ENCODE data around the gene BORCS5.

The BORCS5 gene

GRCh38 chr12:12488823-12489550 is 132.1 kb downstream of the BORCS5 start:
- TF ChIP-seq EZH2 (optimal IDR thresholded peaks at IDR 0.05; ENCODE audit: low read depth, low read length) (no peak), EZH2phosphoT487 (IDR thresholded peaks at IDR 0.05; ENCODE audit: low read length) (no peak), CTCF (IDR thresholded peaks at IDR 0.05; ENCODE audit: low read length) (no peak)
- no peak overlapping the region for H3K27ac ChIP-seq (ENCODE audit: low read length)
- no peak for DNase-seq
- no peaks in the 10 kb centered on the region for H3K27me3 ChIP-seq (replicated peaks; ENCODE audit: insufficient read depth, low read length)
- H3K9ac ChIP-seq (ENCODE audit: low read length) = no peak overlapping the region
- no peaks in the 10 kb centered on the region for H4K20me1 ChIP-seq (ENCODE audit: insufficient read depth, low read length)
- H2AFZ ChIP-seq (ENCODE audit: low read length) = no peak overlapping the region
- no peaks in the 10 kb centered on the region for H3K79me2 ChIP-seq (ENCODE audit: low read length)
- no peaks in the 10 kb centered on the region for H3K9me3 ChIP-seq (replicated peaks; ENCODE audit: insufficient read depth, low read length)
- H3K4me3 ChIP-seq (ENCODE audit: low read length) = no peak overlapping the region
- no peaks in the 10 kb centered on the region for H3K4me1 ChIP-seq (ENCODE audit: low read length)
- no peaks in the 10 kb centered on the region for H3K36me3 ChIP-seq (replicated peaks; ENCODE audit: insufficient read depth, low read length)
- no peak overlapping the region for H3K4me2 ChIP-seq (ENCODE audit: low read depth, low read length)
- H3K9me2 ChIP-seq (replicated peaks; ENCODE audit: insufficient read depth, low read length) = no peaks in the 10 kb centered on the region
- H3F3A ChIP-seq (ENCODE audit: insufficient read depth, low read length) = no peaks in the 10 kb centered on the region

- no peak for DNase-seq
- no peak overlapping the region for H3K27ac ChIP-seq (ENCODE audit: low read length)
- H3K9me3 ChIP-seq (replicated peaks; ENCODE audit: insufficient read depth, low read length) = no peaks in the 10 kb centered on the region
- no peaks in the 10 kb centered on the region for H3K4me1 ChIP-seq (ENCODE audit: low read length)
- TF ChIP-seq CTCF (IDR thresholded peaks at IDR 0.05; ENCODE audit: low read length) (no peak), EZH2 (optimal IDR thresholded peaks at IDR 0.05; ENCODE audit: low read depth, low read length) (no peak), EZH2phosphoT487 (IDR thresholded peaks at IDR 0.05; ENCODE audit: low read length) (no peak)
- H3K79me2 ChIP-seq (ENCODE audit: low read length) = no peaks in the 10 kb centered on the region
- no peaks in the 10 kb centered on the region for H3K27me3 ChIP-seq (replicated peaks; ENCODE audit: insufficient read depth, low read length)
- H3K9ac ChIP-seq (ENCODE audit: low read length) = no peak overlapping the region
- no peak overlapping the region for H2AFZ ChIP-seq (ENCODE audit: low read length)
- no peak overlapping the region for H3K4me3 ChIP-seq (ENCODE audit: low read length)
- no peaks in the 10 kb centered on the region for H3K9me2 ChIP-seq (replicated peaks; ENCODE audit: insufficient read depth, low read length)
- no peaks in the 10 kb centered on the region for H3K36me3 ChIP-seq (replicated peaks; ENCODE audit: insufficient read depth, low read length)
- H3F3A ChIP-seq (ENCODE audit: insufficient read depth, low read length) = no peaks in the 10 kb centered on the region
- no peaks in the 10 kb centered on the region for H4K20me1 ChIP-seq (ENCODE audit: insufficient read depth, low read length)
- H3K4me2 ChIP-seq (ENCODE audit: low read depth, low read length) = no peak overlapping the region
These were observed 134.7 kb downstream of the BORCS5 start for GRCh38 chr12:12491606-12492005.

GRCh38 chr12:12492547-12492946 is 135.7 kb downstream of the BORCS5 start:
- H3K9me2 ChIP-seq (replicated peaks; ENCODE audit: insufficient read depth, low read length) = no peaks in the 10 kb centered on the region
- no peak overlapping the region for H3K9ac ChIP-seq (ENCODE audit: low read length)
- H3K36me3 ChIP-seq (replicated peaks; ENCODE audit: insufficient read depth, low read length) = no peaks in the 10 kb centered on the region
- no peak overlapping the region for H3K4me3 ChIP-seq (ENCODE audit: low read length)
- DNase-seq = no peak
- no peaks in the 10 kb centered on the region for H3K4me1 ChIP-seq (ENCODE audit: low read length)
- H3K27ac ChIP-seq (ENCODE audit: low read length) = no peak overlapping the region
- H3K4me2 ChIP-seq (ENCODE audit: low read depth, low read length) = no peak overlapping the region
- H3K79me2 ChIP-seq (ENCODE audit: low read length) = no peaks in the 10 kb centered on the region
- H3F3A ChIP-seq (ENCODE audit: insufficient read depth, low read length) = no peaks in the 10 kb centered on the region
- TF ChIP-seq EZH2phosphoT487 (IDR thresholded peaks at IDR 0.05; ENCODE audit: low read length) = no peak
- TF ChIP-seq CTCF (IDR thresholded peaks at IDR 0.05; ENCODE audit: low read length) = no peak
- TF ChIP-seq EZH2 (optimal IDR thresholded peaks at IDR 0.05; ENCODE audit: low read depth, low read length) = no peak
- H4K20me1 ChIP-seq (ENCODE audit: insufficient read depth, low read length) = no peaks in the 10 kb centered on the region
- H3K9me3 ChIP-seq (replicated peaks; ENCODE audit: insufficient read depth, low read length) = no peaks in the 10 kb centered on the region
- H3K27me3 ChIP-seq (replicated peaks; ENCODE audit: insufficient read depth, low read length) = no peaks in the 10 kb centered on the region
- no peak overlapping the region for H2AFZ ChIP-seq (ENCODE audit: low read length)
